ENCODE measurements around the gene GPC1. TPM values are rescaled to one million over a fixed set of nuclear protein-coding genes. Genes with fewer than 3 reads are reported as not detected.

GPC1 gene
- total and polyA plus RNA-seq, 2 of the 13 experiments (the other 11 are each of a cell fraction or from before 2014, with no cell fraction given): 4.0 to 5.5 TPM

- FAIRE-seq: no peak
- 73% methylated on average over 9 of the region's 9 CpGs for WGBS (ENCODE audit: low lambda C conversion rate)
- no peak overlapping the region for H3K27ac ChIP-seq (ENCODE audit: extremely low read length, insufficient read depth, low read length)
- intact Hi-C loops (cut with micrococcal nuclease; ENCODE audit: unreplicated experiment) (loop anchor here (1.0 kb wide), 1 partner anchor 25 kb away; no protein-coding TSS in a partner anchor), in situ Hi-C loops (cut with HindIII; ENCODE audit: extremely low pct_ligation_motif_present, low pct_unique_long_range_greater_than_20kb) (no loop called here)
- peaks cover 13 to 45% of the 10 kb centered on the region in 2 experiments for H3K27me3 ChIP-seq (ENCODE audit: control insufficient read depth in 1 of 2, insufficient read depth in 2 of 2, low read length in 2 of 2)
- no peaks in the 10 kb centered on the region; the same call in 1 of the 2 replicates for H4K20me1 ChIP-seq (ENCODE audit: insufficient read depth, low read length)
- H2AFZ ChIP-seq (ENCODE audit: low read length): no peak overlapping the region
- CTCF ChIA-PET (ENCODE audit: low intra/inter-chr PET ratio, low total read pairs): no interaction called here
- no peaks in the 10 kb centered on the region for H3K36me3 ChIP-seq (replicated peaks in 1 of 2; ENCODE audit: control insufficient read depth in 1 of 2, insufficient read depth in 2 of 2, low read length in 2 of 2)
- POLR2A ChIA-PET: no interaction called here
- no peaks in the 10 kb centered on the region for H3K9me3 ChIP-seq (ENCODE audit: low read length)
- H3K79me2 ChIP-seq (ENCODE audit: insufficient read depth, low read length): no peaks in the 10 kb centered on the region
- H3K4me2 ChIP-seq (ENCODE audit: low read depth, low read length): no peak overlapping the region
- 0 out of 2 replicates have a peak, but pooled peaks cover 8% of the 10 kb centered on the region for H3K4me1 ChIP-seq (ENCODE audit: insufficient read depth, low read length)
- ATAC-seq: no peak
- no peak overlapping the region for H3K4me3 ChIP-seq (replicated peaks in 1 of 3; ENCODE audit: insufficient read depth in 1 of 3, low read depth in 2 of 3, low read length in 3 of 3)
- TF ChIP-seq ATF5 (CRISPR knock-in tag; IDR thresholded peaks at IDR 0.05; ENCODE audit: low read depth) (no peak), SP140L (CRISPR knock-in tag; IDR thresholded peaks at IDR 0.05; ENCODE audit: borderline replicate concordance) (no peak), FOSL2 (CRISPR knock-in tag; IDR thresholded peaks at IDR 0.05) (no peak), TBP (CRISPR knock-in tag; IDR thresholded peaks at IDR 0.05) (no peak), MIER2 (CRISPR knock-in tag; IDR thresholded peaks at IDR 0.05) (no peak), SMAD3 (CRISPR knock-in tag; IDR thresholded peaks at IDR 0.05) (no peak), ZNF572 (CRISPR knock-in tag; IDR thresholded peaks at IDR 0.05) (no peak), NFAT5 (CRISPR knock-in tag; IDR thresholded peaks at IDR 0.05) (no peak), MTERF4 (CRISPR knock-in tag; IDR thresholded peaks at IDR 0.05) (no peak), ZBTB2 (CRISPR knock-in tag; IDR thresholded peaks at IDR 0.05; ENCODE audit: low read depth) (no peak), ZNF503 (CRISPR knock-in tag; IDR thresholded peaks at IDR 0.05) (no peak)
- BruUV-seq (replicated peaks): no TSS peak
- DNase-seq (ENCODE audit: low spot score): no peak
- no peak overlapping the region for H3K9ac ChIP-seq (ENCODE audit: insufficient read depth, low read depth, low read length)
Measured at GRCh38 chr2:240387325-240387668, 48.2 kb upstream of the GPC1 start.
